GM18870 (cell line): Measurements from ENCODE around the gene SOS1.

Source experiments
- ATAC-seq: cut with Tn5 transposase; IDR thresholded peaks from one replicate; pipeline ENCODE4 v1.9.1; 2021; ENCODE audit warnings: moderate library complexity; ENCODE audit not compliant: unreplicated experiment

Gene SOS1

GRCh38 chr2:38978296-38978903 lies 142.5 kb downstream of the SOS1 start:
- ATAC-seq: no peak

- no peak for ATAC-seq
Observed at GRCh38 chr2:38977047-38977446, 143.8 kb downstream of the SOS1 start.

GRCh38 chr2:38975042-38975441 lies 145.8 kb downstream of the SOS1 start:
- no peak for ATAC-seq

GRCh38 chr2:38973266-38973665 lies 147.6 kb downstream of the SOS1 start:
- no peak for ATAC-seq

- no peak for ATAC-seq
Observed at GRCh38 chr2:38971377-38971776, 149.5 kb downstream of the SOS1 start.

- ATAC-seq: no peak
Observed at GRCh38 chr2:38968021-38968420, 152.8 kb downstream of the SOS1 start.

- no peak for ATAC-seq
Observed at GRCh38 chr2:38966678-38967077, 154.2 kb downstream of the SOS1 start.

- ATAC-seq: no peak
Observed at GRCh38 chr2:38966006-38966405, 154.8 kb downstream of the SOS1 start.

- no peak for ATAC-seq
Observed at GRCh38 chr2:38960609-38961320, 160.1 kb downstream of the SOS1 start.

- no peak for ATAC-seq
Observed at GRCh38 chr2:38959938-38960608, 160.8 kb downstream of the SOS1 start.

- no peak for ATAC-seq
Observed at GRCh38 chr2:38959466-38959865, 161.4 kb downstream of the SOS1 start.

- no peak for ATAC-seq
Observed at GRCh38 chr2:38957972-38958371, 162.9 kb downstream of the SOS1 start.

- ATAC-seq: no peak
Observed at GRCh38 chr2:38951766-38952165, 169.1 kb downstream of the SOS1 start.

GRCh38 chr2:38948995-38949394 lies 171.9 kb downstream of the SOS1 start:
- no peak for ATAC-seq

- ATAC-seq: no peak
Observed at GRCh38 chr2:38948387-38948882, 172.4 kb downstream of the SOS1 start.

- ATAC-seq: peak; percentile 81
Observed at GRCh38 chr2:38947241-38948239, 173.3 kb downstream of the SOS1 start.

GRCh38 chr2:38945911-38946310 lies 174.9 kb downstream of the SOS1 start:
- ATAC-seq: no peak

- ATAC-seq: no peak
Observed at GRCh38 chr2:38945372-38945771, 175.5 kb downstream of the SOS1 start.

- ATAC-seq: no peak
Observed at GRCh38 chr2:38943784-38944183, 177.1 kb downstream of the SOS1 start.

- no peak for ATAC-seq
Observed at GRCh38 chr2:38940746-38941145, 180.1 kb downstream of the SOS1 start.

GRCh38 chr2:38937548-38937947 lies 183.3 kb downstream of the SOS1 start:
- no peak for ATAC-seq
